ENCODE results near the gene IL17REL. TPM values are rescaled to one million over a fixed set of nuclear protein-coding genes. Genes with fewer than 3 reads are reported as not detected.
A peak's percentile ranks its signal among the peaks of the same experiment; 100 is the strongest.

Gene IL17REL
- total RNA-seq, 2 donors from 2014 or later, result 0.15 TPM; not detected in 1

- peaks cover 37% of the 10 kb centered on the region for H3K27me3 Mint-ChIP-seq (ENCODE audit: insufficient read depth)
- Histone ChIP-seq H3K4me1 (ENCODE audit: control insufficient read depth, insufficient read depth, low read length) (no peaks in the 10 kb centered on the region), H3K36me3 (ENCODE audit: control insufficient read depth, insufficient read depth, low read length) (no peaks in the 10 kb centered on the region), H3K9me3 (ENCODE audit: control insufficient read depth, low read length) (no peaks in the 10 kb centered on the region), H3K9ac (ENCODE audit: extremely low read depth, low read length, poor library complexity, severe bottlenecking) (no peak overlapping the region), H3K4me3 (ENCODE audit: low read length) (no peak overlapping the region), H3K27me3 (ENCODE audit: control insufficient read depth, insufficient read depth, low read length, poor library complexity, severe bottlenecking) (peaks cover 63% of the 10 kb centered on the region), H3K27ac (ENCODE audit: low read depth, low read length) (no peak overlapping the region)
- no peak for TF ChIP-seq CTCF (conservative IDR thresholded peaks at IDR 0.05)
- H3K9me3 Mint-ChIP-seq, result no peaks in the 10 kb centered on the region
- WGBS, 2 experiments (ENCODE audit: insufficient coverage in 1 of 2, insufficient read length in 1 of 2), result 61 to 72% methylated on average over 10 to 18 of the region's 18 CpGs
- no peak overlapping the region for H3K4me3 Mint-ChIP-seq
- H3K4me1 Mint-ChIP-seq, result no peaks in the 10 kb centered on the region
- no peak overlapping the region for H3K27ac Mint-ChIP-seq
- peak; percentile 67 for DNase-seq
- no peaks in the 10 kb centered on the region for H3K36me3 Mint-ChIP-seq (ENCODE audit: low read depth)
Measured at GRCh38 chr22:50011447-50012210, 936 bp downstream of the IL17REL start.

GRCh38 chr22:50010676-50011446 lies 1.7 kb downstream of the IL17REL start:
- no peak overlapping the region for H3K27ac ChIP-seq (ENCODE audit: low read depth, low read length)
- Mint-ChIP-seq H3K27me3 (ENCODE audit: insufficient read depth) (peaks cover 34% of the 10 kb centered on the region), H3K4me1 (no peaks in the 10 kb centered on the region), H3K9me3 (no peaks in the 10 kb centered on the region), H3K27ac (no peak overlapping the region), H3K4me3 (no peak overlapping the region), H3K36me3 (ENCODE audit: low read depth) (no peaks in the 10 kb centered on the region)
- H3K4me3 ChIP-seq (ENCODE audit: low read length), result no peak overlapping the region
- DNase-seq, result no peak
- H3K9ac ChIP-seq (ENCODE audit: extremely low read depth, low read length, poor library complexity, severe bottlenecking), result no peak overlapping the region
- 17 to 27% methylated on average over 8 to 48 of the region's 61 CpGs for WGBS, 2 experiments (ENCODE audit: insufficient coverage in 1 of 2, insufficient read length in 1 of 2)
- no peaks in the 10 kb centered on the region for H3K9me3 ChIP-seq (ENCODE audit: control insufficient read depth, low read length)
- no peaks in the 10 kb centered on the region for H3K4me1 ChIP-seq (ENCODE audit: control insufficient read depth, insufficient read depth, low read length)
- peaks cover 56% of the 10 kb centered on the region for H3K27me3 ChIP-seq (ENCODE audit: control insufficient read depth, insufficient read depth, low read length, poor library complexity, severe bottlenecking)
- no peak for TF ChIP-seq CTCF (conservative IDR thresholded peaks at IDR 0.05)
- H3K36me3 ChIP-seq (ENCODE audit: control insufficient read depth, insufficient read depth, low read length), result no peaks in the 10 kb centered on the region

GRCh38 chr22:50009765-50010675 lies 2.5 kb downstream of the IL17REL start:
- Histone ChIP-seq H3K36me3 (ENCODE audit: control insufficient read depth, insufficient read depth, low read length) (no peaks in the 10 kb centered on the region), H3K9ac (ENCODE audit: extremely low read depth, low read length, poor library complexity, severe bottlenecking) (no peak overlapping the region), H3K27ac (ENCODE audit: low read depth, low read length) (no peak overlapping the region), H3K4me3 (ENCODE audit: low read length) (no peak overlapping the region), H3K9me3 (ENCODE audit: control insufficient read depth, low read length) (no peaks in the 10 kb centered on the region), H3K27me3 (ENCODE audit: control insufficient read depth, insufficient read depth, low read length, poor library complexity, severe bottlenecking) (peaks cover 51% of the 10 kb centered on the region), H3K4me1 (ENCODE audit: control insufficient read depth, insufficient read depth, low read length) (no peaks in the 10 kb centered on the region)
- peak; percentile 36 for DNase-seq
- H3K27ac Mint-ChIP-seq, result no peak overlapping the region
- H3K4me1 Mint-ChIP-seq, result no peaks in the 10 kb centered on the region
- H3K4me3 Mint-ChIP-seq, result no peak overlapping the region
- WGBS, 2 experiments (ENCODE audit: insufficient coverage in 1 of 2, insufficient read length in 1 of 2), result 78 to 86% methylated on average over 22 to 45 of the region's 46 CpGs
- no peaks in the 10 kb centered on the region for H3K36me3 Mint-ChIP-seq (ENCODE audit: low read depth)
- TF ChIP-seq CTCF (conservative IDR thresholded peaks at IDR 0.05), result no peak
- H3K27me3 Mint-ChIP-seq (ENCODE audit: insufficient read depth), result peaks cover 29% of the 10 kb centered on the region
- H3K9me3 Mint-ChIP-seq, result no peaks in the 10 kb centered on the region
